A204.1 (cell line): ENCODE data around the gene DNMBP.
"Not testable (repeated sequence)": the region's sequence is repeated elsewhere in the genome, so short reads cannot be mapped to it uniquely, and the experiment has no call there.

Source experiments
- FAIRE-seq: peaks from 2 replicates; lab custom pipeline; 2012; peaks lifted over from hg19 to GRCh38; lab: Jason Lieb, UNC

The DNMBP gene

GRCh38 chr10:99945263-99945662 lies 64.5 kb downstream of the DNMBP start:
- FAIRE-seq: no peak

GRCh38 chr10:99944860-99945259 lies 64.9 kb downstream of the DNMBP start:
- no peak for FAIRE-seq

GRCh38 chr10:99943908-99944307 lies 65.8 kb downstream of the DNMBP start:
- no peak for FAIRE-seq

DNA sequence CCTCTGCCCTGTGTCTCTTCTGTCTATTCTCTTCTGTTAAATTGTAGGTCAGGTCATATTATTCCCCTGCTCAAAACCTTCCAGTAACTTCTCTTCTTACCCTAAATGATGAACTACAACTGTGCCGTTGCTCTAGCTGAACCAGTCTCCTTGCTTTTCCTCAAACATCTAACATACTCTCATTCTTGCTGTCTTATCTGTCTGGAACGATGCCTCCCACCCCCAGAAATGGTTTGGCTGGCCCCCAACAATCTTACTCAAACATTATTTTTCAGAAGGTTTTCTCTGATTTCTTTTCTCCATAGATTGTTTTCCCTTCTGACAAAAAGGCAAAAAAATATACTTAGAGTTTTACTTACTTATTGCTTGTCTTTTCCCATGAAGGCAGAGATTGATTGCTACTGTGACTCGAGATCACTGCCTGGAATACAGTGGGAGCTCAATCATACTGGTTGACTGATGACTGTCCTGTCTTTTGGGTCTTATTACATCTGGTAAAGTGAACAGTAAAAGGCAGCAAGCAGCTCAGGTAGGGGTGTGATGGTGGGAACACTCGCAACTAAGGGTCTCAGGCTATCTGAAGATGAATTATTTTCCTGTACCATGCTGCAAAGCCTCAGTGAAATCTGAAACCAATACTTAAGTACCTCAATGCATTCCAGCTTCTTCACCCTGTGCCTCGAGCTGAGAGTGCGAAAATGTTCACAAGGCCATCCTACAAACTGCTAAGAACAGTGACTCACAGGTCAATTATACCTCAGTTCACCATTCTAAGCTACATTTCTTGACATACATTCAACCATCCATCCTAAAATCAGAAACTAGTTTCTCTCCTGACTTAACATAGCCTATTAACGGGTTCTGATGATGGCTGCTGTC lies 67.6 kb downstream of the DNMBP start:
- no peak for FAIRE-seq

GRCh38 chr10:99938563-99938962 lies 71.2 kb downstream of the DNMBP start:
- no peak for FAIRE-seq

GRCh38 chr10:99937630-99938029 lies 72.1 kb downstream of the DNMBP start:
- FAIRE-seq: no peak

GRCh38 chr10:99932203-99932957 lies 77.4 kb downstream of the DNMBP start:
- not testable (repeated sequence) for FAIRE-seq

DNA sequence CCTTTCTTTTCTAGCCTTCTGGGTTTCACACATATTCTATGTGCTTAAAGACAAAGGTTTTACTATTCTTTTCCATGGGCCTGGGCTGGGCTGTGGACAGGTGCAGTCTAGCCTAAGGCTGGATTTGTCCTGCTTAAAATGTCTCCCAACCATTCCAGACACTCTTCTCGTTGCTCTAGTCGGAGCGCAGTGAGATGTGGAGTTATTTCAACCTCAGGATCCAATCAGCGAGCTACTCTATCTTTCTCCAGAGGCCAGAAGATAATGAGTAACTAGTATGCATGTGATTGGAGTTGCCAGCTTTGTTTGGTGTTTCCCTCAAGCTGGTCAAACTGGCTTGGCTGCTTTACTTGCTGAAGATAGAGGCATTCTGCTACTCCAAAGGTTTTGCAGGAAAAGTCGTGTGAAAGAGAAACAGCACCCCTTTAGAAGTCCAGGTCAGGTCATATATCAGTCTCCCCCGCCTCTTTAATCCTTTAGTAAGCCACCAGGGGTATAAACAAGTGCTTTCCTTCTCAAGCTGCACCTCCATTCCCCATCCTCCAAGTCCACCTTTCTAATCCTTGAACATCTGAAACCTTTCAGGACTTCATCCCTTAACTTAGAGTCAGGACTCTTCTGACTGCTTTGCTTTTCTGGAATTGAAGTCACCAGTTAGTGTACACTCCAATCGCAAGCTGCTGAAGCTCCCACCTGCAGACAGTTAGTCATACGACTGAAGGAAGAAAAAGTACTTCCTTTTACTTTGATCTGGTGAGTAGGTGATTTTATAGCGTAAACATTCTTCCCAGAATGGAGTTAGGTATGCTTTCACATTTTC lies 78.8 kb downstream of the DNMBP start:
- FAIRE-seq: no peak

GRCh38 chr10:99929360-99929759 lies 80.4 kb downstream of the DNMBP start:
- no peak for FAIRE-seq

DNA sequence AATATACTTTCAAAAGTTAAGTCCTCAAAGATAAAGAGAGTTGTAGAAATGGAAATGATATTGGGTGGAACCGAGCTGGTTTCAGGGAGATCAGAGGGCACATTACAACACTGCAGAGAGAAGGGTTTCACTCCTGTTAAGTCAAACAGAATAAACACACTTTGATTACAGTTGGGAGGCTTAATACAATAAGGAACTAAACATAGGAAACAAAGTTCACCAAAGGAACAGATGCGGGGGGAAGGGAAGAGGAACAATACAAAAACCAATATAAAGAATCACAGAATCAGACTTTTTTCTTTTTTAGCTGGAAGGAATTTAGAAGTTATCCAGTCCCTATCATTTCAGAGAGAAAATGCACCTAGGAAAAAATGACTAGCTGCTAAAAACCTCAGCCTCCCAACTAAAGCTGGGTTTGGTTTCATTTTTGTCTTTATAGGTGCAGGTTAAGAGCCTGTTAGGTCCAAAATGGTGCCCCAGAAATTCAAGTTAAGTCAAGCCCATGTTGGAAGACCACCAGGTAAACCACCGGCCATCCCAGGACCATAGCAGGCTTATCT lies 81.9 kb downstream of the DNMBP start:
- FAIRE-seq: no peak

DNA sequence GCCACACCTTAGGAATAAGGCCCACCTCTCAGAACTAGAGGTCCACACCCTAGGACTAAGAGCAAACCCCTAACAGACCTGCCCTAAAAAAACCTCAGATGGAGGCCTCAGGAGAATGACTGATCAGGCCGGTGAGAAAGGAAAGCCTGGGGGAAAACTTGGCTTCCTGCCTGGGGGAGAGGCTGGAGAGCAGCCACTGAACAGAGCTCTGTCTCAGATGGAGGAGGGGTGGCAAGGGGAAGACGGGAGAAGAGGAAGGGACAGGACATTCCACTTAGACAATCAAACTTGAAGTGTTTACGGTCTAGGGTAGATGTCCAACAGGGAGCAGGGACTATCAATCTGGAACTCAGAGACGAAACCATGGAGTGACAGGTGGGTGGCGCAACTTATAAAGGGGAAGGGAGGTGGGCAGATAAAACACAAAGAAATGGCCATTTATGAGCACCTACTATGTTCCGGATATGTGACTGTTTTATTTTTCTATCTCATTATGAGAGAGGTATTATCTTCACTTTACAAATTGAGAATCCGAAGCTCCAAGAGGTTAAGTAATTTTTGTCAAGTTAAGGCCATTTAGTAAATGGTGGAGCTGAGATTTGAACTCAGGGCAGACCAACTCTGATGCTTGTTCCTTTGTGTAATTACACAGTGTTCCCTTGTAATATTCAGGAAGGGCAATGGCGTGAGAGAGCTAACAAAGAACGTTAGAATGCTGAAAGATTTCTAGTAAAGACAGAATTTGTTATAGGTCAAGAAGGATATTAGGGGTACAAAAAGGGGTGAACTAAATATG lies 82.6 kb downstream of the DNMBP start:
- no peak for FAIRE-seq

GRCh38 chr10:99924451-99925255 lies 85.1 kb downstream of the DNMBP start:
- no peak for FAIRE-seq

DNA sequence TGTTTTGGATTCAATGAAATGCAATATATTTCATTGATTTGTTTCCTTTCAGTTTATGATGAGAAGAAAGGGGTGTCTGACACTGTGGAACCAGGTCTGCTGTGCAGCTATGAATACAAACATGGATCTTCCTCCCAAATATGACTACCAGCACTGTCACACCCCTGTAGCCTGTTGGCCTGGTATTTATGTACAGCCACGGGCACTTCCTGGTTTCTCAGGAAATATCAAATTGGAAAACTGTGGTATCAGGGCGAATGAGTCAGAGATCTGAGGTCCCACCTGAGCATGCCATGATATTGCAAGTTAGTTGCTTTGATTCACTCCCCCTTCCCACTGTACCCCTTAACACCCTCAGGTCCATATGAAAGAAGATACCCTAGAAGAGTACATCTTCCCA lies 87.8 kb downstream of the DNMBP start:
- FAIRE-seq: no peak

- no peak for FAIRE-seq
Measured at GRCh38 chr10:99920901-99921300, 88.8 kb downstream of the DNMBP start.

DNA sequence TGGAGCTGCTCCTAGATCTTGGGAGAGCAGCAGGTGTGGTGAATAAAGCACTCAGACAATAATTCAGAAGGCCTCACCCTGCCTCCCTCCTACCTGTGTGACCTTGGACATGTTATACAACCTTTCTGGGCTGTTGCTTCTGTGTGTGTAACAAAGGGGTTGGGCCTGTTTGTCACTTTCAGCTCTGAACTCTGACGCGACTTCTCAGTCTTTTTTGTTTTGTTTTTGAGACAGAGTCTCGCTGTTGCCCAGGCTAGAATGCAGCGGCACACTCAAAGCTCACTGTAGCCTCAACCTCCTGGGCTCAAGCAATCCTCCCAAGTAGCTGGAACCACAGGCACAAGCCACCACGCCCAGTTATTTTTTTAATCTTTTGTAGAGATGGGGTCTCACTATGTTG lies 89.3 kb downstream of the DNMBP start:
- FAIRE-seq: no peak

- no peak for FAIRE-seq
Measured at GRCh38 chr10:99917963-99918825, 91.6 kb downstream of the DNMBP start.

DNA sequence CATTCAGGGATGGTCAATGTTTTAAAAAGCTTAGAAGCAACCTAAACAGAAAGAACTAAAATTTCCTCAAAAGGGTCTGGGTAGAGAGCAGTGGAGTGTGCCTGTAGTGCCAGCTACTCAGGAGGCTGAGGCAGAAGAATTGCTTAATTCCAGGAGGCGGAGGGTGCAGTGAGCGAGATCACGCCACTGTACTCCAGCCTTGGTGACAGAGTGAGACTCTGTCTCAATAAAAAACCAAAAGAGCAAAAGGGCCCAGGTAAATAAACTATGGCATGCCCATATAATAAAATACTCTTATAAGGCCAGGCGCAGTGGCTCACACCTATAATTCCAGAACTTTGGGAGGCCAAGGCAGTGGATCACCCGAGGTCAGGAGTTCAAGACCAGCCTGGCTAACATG lies 93.0 kb downstream of the DNMBP start:
- no peak for FAIRE-seq

DNA sequence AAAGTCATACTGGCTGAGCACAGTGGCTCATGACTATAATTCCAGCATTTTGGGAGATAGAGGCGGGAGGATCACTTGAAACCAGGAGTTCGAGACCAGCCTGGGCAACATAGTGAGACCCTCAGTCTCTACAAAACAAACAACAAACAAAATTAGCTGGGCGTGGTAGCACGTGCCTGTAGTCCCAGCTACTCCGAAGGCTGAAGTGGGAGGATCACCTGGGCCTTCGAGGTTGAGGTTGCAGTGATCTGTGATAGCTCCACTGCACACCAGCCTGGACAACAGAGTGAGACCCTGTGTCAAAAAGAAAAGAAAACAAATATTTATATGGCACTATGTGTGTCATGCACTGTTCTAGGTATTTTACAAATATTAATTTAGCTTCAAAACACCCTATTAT lies 94.3 kb downstream of the DNMBP start:
- no peak for FAIRE-seq

DNA sequence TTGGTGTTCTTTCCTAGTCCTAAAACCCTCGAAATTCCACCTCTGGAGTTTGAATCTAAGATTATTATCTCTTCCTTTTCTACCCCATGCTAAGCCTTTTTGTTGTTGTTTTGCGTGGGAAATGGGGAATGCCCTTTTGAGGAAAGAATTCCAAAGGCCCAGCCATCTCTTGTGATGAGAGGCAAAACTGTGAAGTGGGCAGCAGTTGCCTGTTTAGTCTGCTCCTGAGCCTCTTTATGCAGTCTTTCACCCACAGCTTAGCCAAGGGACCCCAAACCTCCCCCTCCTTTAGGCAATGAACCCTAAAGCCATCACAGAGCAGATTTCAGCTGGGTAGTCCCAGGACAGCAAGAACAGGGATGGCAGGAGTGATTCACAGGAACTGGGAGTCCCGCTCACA lies 95.5 kb downstream of the DNMBP start:
- no peak for FAIRE-seq

GRCh38 chr10:99913831-99914235 lies 95.9 kb downstream of the DNMBP start:
- no peak for FAIRE-seq
